ENCODE results near the gene POLA2. TPM values are rescaled to one million over a fixed set of nuclear protein-coding genes. Genes with fewer than 3 reads are reported as not detected.

POLA2 gene
- polyA plus RNA-seq, 3 donors: 4.0 to 8.3 (median 5.2) TPM

- TF ChIP-seq CTCF (IDR thresholded peaks at IDR 0.05): no peak
- peak; percentile 49 to 94 (median 55) for DNase-seq
- Histone ChIP-seq H3K27ac (ENCODE audit: low read depth in 1 of 2, low read length in 2 of 2) (peak overlapping the region in 1 of 2 donors; percentile 63), H3K36me3 (replicated peaks in 1 of 2; ENCODE audit: control insufficient read depth in 1 of 2, insufficient read depth in 2 of 2, low read length in 2 of 2) (peaks cover 30 to 56% of the 10 kb centered on the region in 2 donors), H3K4me2 (replicated peaks; ENCODE audit: extremely low read depth, low read length, poor library complexity, severe bottlenecking) (peak overlapping the region; percentile 5), H3K9me3 (replicated peaks in 1 of 2; ENCODE audit: control insufficient read depth in 1 of 2, insufficient read depth in 1 of 2, low read length in 2 of 2) (no peaks in the 10 kb centered on the region), H4K20me1 (ENCODE audit: insufficient read depth, low read length) (no peaks in the 10 kb centered on the region), H3K79me2 (ENCODE audit: insufficient read depth, low read length) (no peaks in the 10 kb centered on the region), H3K4me1 (ENCODE audit: control insufficient read depth in 1 of 2, insufficient read depth in 2 of 2, low read length in 2 of 2) (peaks cover 27 to 38% of the 10 kb centered on the region in 2 donors), H2AFZ (ENCODE audit: insufficient read depth, low read depth, low read length, poor library complexity, severe bottlenecking) (no peak overlapping the region), H3K4me3 (replicated peaks in 1 of 3; ENCODE audit: low read depth in 2 of 3, low read length in 3 of 3) (peak overlapping the region in 1 of 3 experiments; percentile 1), H3K9ac (ENCODE audit: insufficient read depth, low read length, poor library complexity, severe bottlenecking) (no peak overlapping the region), H3K27me3 (ENCODE audit: control insufficient read depth in 2 of 2, insufficient read depth in 2 of 2, low read length in 2 of 2) (no peaks in the 10 kb centered on the region)
- Mint-ChIP-seq H3K27ac (peak overlapping the region; percentile 55 to 84 (median 70)), H3K27me3 (ENCODE audit: low read depth in 3 of 3) (no peaks in the 10 kb centered on the region), H3K4me3 (peak overlapping the region in 1 of 2 donors; percentile 56), H3K9me3 (no peaks in the 10 kb centered on the region), H3K36me3 (peaks cover 56 to 60% of the 10 kb centered on the region in 2 donors), H3K4me1 (peaks cover 30% of the 10 kb centered on the region)
- intact Hi-C loops (cut with micrococcal nuclease): loop anchor here in 1 of 2 donors (5.0 kb wide), 1 partner anchor 52 kb away; the partner anchor contains the start of gene DPF2
- no CpG with 5 or more reads among the region's 5 CpGs for WGBS (ENCODE audit: insufficient coverage)
Measured at GRCh38 chr11:65279741-65280440, 18.1 kb downstream of the POLA2 start.

- no peaks in the 10 kb centered on the region for H4K20me1 ChIP-seq (ENCODE audit: insufficient read depth, low read length)
- H3K27ac ChIP-seq (ENCODE audit: low read depth in 1 of 2, low read length in 2 of 2): peak overlapping the region; percentile 9 to 63
- H2AFZ ChIP-seq (ENCODE audit: insufficient read depth, low read depth, low read length, poor library complexity, severe bottlenecking): no peak overlapping the region
- Mint-ChIP-seq H3K27me3 (ENCODE audit: low read depth in 3 of 3) (no peaks in the 10 kb centered on the region), H3K4me3 (no peak overlapping the region), H3K27ac (peak overlapping the region in 1 of 7 donors; percentile 72), H3K36me3 (peaks cover 61 to 67% of the 10 kb centered on the region in 2 donors), H3K4me1 (peaks cover 27% of the 10 kb centered on the region), H3K9me3 (no peaks in the 10 kb centered on the region)
- no peak for TF ChIP-seq CTCF (IDR thresholded peaks at IDR 0.05)
- WGBS (ENCODE audit: insufficient coverage): 96% methylated on average over 3 of the region's 4 CpGs
- peak overlapping the region in 1 of 3 experiments; percentile 1 for H3K4me3 ChIP-seq (replicated peaks in 1 of 3; ENCODE audit: low read depth in 2 of 3, low read length in 3 of 3)
- peaks cover 28 to 60% of the 10 kb centered on the region in 2 donors for H3K36me3 ChIP-seq (replicated peaks in 1 of 2; ENCODE audit: control insufficient read depth in 1 of 2, insufficient read depth in 2 of 2, low read length in 2 of 2)
- H3K79me2 ChIP-seq (ENCODE audit: insufficient read depth, low read length): no peaks in the 10 kb centered on the region
- H3K4me2 ChIP-seq (replicated peaks; ENCODE audit: extremely low read depth, low read length, poor library complexity, severe bottlenecking): peak overlapping the region; percentile 5
- DNase-seq: no peak
- intact Hi-C loops (cut with micrococcal nuclease): no loop called here
- no peaks in the 10 kb centered on the region for H3K9me3 ChIP-seq (replicated peaks in 1 of 2; ENCODE audit: control insufficient read depth in 1 of 2, insufficient read depth in 1 of 2, low read length in 2 of 2)
- no peak overlapping the region for H3K9ac ChIP-seq (ENCODE audit: insufficient read depth, low read length, poor library complexity, severe bottlenecking)
- no peaks in the 10 kb centered on the region for H3K27me3 ChIP-seq (ENCODE audit: control insufficient read depth in 2 of 2, insufficient read depth in 2 of 2, low read length in 2 of 2)
- H3K4me1 ChIP-seq (ENCODE audit: control insufficient read depth in 1 of 2, insufficient read depth in 2 of 2, low read length in 2 of 2): peaks cover 25 to 35% of the 10 kb centered on the region in 2 donors
Measured at GRCh38 chr11:65280646-65281045, 18.9 kb downstream of the POLA2 start.
